ENCODE results near the gene ANO3. TPM values are rescaled to one million over a fixed set of nuclear protein-coding genes. Genes with fewer than 3 reads are reported as not detected.

The ANO3 gene
- total RNA-seq, 3 donors from 2014 or later: not detected

DNA sequence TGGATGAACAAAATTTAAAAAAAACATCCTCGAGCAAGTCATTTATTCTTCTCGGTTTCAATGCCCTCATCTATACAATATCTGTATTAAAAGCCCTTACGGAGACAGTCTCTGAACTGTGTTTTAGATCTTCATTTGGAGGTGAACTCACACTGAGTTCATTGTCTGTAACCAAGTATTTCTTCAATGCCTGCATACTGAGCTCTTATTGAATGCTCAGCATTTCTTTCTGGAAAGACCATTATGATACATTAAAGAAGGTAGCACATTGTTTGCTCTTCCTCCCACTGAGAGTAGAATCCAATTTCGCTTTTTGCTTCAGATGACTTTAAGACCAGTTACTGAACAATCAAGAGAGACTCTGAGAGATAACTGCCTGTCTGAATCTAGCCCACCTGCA is 1.7 kb upstream of the ANO3 start:
- Mint-ChIP-seq H3K36me3 (ENCODE audit: insufficient read depth) (no peaks in the 10 kb centered on the region), H3K4me3 (no peak overlapping the region), H3K27me3 (ENCODE audit: low read depth) (peaks cover 17% of the 10 kb centered on the region), H3K4me1 (ENCODE audit: low read depth) (no peaks in the 10 kb centered on the region), H3K9me3 (peaks cover 4% of the 10 kb centered on the region)
- DNase-seq (no peak), ATAC-seq (no peak)

DNA sequence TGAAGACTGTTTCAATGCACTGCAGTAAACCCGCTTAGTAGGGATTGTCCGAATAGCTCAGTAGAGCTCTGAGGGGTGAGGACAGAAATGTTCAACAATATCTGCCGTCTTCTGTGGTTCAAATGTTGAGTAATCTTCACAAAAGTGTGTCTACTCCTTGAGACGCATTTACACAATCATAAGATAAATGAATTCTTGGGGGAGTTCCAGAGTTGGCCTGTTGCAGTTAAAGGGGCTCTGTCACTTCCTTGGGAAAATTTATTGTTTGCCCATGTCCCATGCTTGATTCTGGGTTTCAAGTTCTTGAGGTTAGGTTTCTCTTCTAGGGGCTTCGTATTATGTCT is 614 bp downstream of the ANO3 start:
- no peak for ATAC-seq
- no peak overlapping the region for H3K4me3 Mint-ChIP-seq
- H3K4me1 Mint-ChIP-seq (ENCODE audit: low read depth): no peaks in the 10 kb centered on the region
- no peak for DNase-seq
- peaks cover 17% of the 10 kb centered on the region for H3K27me3 Mint-ChIP-seq (ENCODE audit: low read depth)
- H3K36me3 Mint-ChIP-seq (ENCODE audit: insufficient read depth): no peaks in the 10 kb centered on the region
- H3K9me3 Mint-ChIP-seq: peaks cover 4% of the 10 kb centered on the region

DNA sequence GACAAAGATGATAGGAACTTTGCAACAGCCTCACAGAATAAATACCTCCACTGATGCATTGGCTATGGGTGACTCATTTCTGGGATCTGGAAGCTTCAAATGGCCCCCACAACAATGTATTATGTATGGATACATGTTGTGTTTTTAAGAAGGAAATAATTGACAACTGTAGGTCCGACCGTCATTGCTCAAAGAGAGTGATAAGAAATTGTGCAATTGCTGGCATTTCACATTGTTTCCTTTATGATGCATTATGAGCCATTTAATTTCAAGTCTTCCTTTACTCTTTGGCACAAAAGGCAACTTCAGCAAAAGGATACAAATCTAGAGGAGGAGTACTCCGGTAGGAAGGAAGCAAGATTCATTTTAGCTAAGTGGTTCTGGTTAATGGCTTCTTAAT is 2.0 kb downstream of the ANO3 start:
- H3K4me1 Mint-ChIP-seq (ENCODE audit: low read depth): no peaks in the 10 kb centered on the region
- H3K9me3 Mint-ChIP-seq: peaks cover 4% of the 10 kb centered on the region
- DNase-seq (no peak), ATAC-seq (no peak)
- no peaks in the 10 kb centered on the region for H3K36me3 Mint-ChIP-seq (ENCODE audit: insufficient read depth)
- no peak overlapping the region for H3K4me3 Mint-ChIP-seq
- H3K27me3 Mint-ChIP-seq (ENCODE audit: low read depth): peaks cover 17% of the 10 kb centered on the region

DNA sequence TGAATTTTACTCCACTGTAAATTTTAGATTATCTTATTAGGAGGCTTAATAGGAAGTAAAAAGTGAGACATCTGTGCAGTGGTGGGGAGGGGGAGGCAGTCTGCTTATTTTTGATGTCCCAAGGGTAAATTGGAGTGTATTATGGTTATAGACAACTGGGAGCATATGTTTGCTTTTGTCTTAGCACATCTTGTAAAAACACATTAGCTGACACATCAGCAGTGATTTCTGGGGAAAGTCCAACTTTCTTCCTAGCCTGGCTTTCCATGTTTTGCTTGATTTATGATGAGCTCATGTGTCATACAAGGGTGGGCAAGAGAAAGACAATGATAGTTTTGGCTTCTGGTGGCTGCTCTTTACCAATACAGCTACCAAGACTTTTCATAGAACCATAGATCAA is 4.0 kb downstream of the ANO3 start:
- no peaks in the 10 kb centered on the region for H3K4me1 Mint-ChIP-seq (ENCODE audit: low read depth)
- peaks cover 15% of the 10 kb centered on the region for H3K27me3 Mint-ChIP-seq (ENCODE audit: low read depth)
- ATAC-seq (no peak), DNase-seq (no peak)
- H3K4me3 Mint-ChIP-seq: no peak overlapping the region
- H3K36me3 Mint-ChIP-seq (ENCODE audit: insufficient read depth): no peaks in the 10 kb centered on the region
- H3K9me3 Mint-ChIP-seq: no peaks in the 10 kb centered on the region

DNA sequence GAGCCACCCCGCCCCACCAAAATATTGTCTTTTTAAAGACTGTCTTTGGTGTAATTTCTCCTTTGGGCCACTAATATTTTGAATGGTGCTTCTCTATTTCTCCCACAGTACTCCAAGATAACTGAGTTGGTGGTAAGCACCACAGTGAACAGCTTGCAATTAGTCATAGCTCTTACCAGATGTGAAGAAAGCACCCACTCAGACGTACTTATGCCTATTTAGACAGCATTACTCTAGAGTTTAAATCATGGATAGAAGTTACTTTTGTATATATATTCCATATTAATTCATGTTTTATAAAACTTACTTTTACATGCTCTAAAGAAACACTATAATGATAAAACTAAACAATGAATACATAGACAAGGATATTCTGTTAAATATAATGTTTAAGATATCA is 12.7 kb downstream of the ANO3 start:
- Mint-ChIP-seq H3K36me3 (ENCODE audit: insufficient read depth) (no peaks in the 10 kb centered on the region), H3K4me3 (no peak overlapping the region), H3K27me3 (ENCODE audit: low read depth) (no peaks in the 10 kb centered on the region), H3K4me1 (ENCODE audit: low read depth) (no peaks in the 10 kb centered on the region), H3K9me3 (no peaks in the 10 kb centered on the region)
- DNase-seq: no peak
- no peak for ATAC-seq

DNA sequence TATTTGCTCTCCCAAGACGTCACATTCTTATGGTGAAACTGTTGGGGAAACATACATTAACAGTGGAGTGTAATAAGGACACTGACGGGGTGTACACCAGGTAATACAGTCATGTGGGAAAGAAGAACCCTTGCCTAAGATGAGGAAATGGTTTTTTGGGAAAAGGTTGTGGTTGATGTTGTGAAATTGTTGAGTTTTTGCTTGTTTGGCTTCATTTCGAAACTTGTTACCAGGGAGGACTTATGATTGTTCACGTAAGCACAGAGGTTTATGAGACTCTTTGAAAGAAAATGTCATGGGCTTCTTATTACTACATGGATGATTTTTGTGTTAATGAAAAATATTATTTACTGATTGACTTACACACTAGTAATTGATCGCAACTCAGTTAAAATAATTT is 16.8 kb downstream of the ANO3 start:
- no peak overlapping the region for H3K4me3 Mint-ChIP-seq
- ATAC-seq (no peak), DNase-seq (no peak)
- H3K27me3 Mint-ChIP-seq (ENCODE audit: low read depth): no peaks in the 10 kb centered on the region
- H3K4me1 Mint-ChIP-seq (ENCODE audit: low read depth): no peaks in the 10 kb centered on the region
- H3K9me3 Mint-ChIP-seq: peaks cover 4% of the 10 kb centered on the region
- H3K36me3 Mint-ChIP-seq (ENCODE audit: insufficient read depth): no peaks in the 10 kb centered on the region

DNA sequence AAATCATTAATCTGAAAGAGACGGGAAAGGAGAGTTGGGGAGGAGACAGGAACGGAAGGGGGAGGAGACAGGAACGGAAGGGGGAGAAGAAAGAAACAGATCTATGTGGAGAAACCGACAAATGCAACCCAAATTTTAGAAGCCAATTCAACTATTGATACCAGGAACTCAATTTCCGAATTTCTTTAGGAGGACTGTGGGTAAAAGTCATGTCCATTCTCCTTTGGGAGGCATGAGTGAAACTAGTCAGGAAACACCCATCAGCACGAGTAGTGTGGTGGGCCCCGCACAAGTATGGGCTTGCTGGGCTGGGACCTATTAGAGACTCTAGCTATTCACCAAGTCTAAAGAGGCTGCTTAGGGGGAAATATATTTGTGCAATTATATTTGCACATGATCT is 18.1 kb downstream of the ANO3 start:
- Mint-ChIP-seq H3K9me3 (peaks cover 4% of the 10 kb centered on the region), H3K4me3 (no peak overlapping the region), H3K36me3 (ENCODE audit: insufficient read depth) (no peaks in the 10 kb centered on the region), H3K27me3 (ENCODE audit: low read depth) (no peaks in the 10 kb centered on the region), H3K4me1 (ENCODE audit: low read depth) (no peaks in the 10 kb centered on the region)
- DNase-seq: no peak
- ATAC-seq: no peak

DNA sequence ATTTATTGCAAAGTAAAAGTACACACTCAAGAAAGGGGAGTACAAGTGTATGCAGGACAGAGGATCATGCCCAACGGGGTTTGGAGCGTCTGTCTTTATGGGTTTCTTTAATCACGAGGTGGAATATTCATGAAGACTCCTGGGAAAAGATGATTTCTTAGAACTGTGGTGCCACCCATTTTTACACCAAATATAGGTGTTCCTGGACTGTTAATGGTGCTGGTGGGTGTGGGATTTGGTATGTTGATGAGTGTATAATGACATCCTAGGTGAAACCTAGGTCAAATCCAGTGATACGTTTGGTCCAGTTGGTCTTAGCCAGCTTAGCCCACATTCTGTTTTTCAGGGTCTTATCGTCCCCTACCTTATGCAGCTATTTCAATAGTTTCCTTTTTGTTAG is 21.1 kb downstream of the ANO3 start:
- no peaks in the 10 kb centered on the region for H3K27me3 Mint-ChIP-seq (ENCODE audit: low read depth)
- no peaks in the 10 kb centered on the region for H3K4me1 Mint-ChIP-seq (ENCODE audit: low read depth)
- no peak for DNase-seq
- no peaks in the 10 kb centered on the region for H3K36me3 Mint-ChIP-seq (ENCODE audit: insufficient read depth)
- peaks cover 4% of the 10 kb centered on the region for H3K9me3 Mint-ChIP-seq
- ATAC-seq: no peak
- H3K4me3 Mint-ChIP-seq: no peak overlapping the region

DNA sequence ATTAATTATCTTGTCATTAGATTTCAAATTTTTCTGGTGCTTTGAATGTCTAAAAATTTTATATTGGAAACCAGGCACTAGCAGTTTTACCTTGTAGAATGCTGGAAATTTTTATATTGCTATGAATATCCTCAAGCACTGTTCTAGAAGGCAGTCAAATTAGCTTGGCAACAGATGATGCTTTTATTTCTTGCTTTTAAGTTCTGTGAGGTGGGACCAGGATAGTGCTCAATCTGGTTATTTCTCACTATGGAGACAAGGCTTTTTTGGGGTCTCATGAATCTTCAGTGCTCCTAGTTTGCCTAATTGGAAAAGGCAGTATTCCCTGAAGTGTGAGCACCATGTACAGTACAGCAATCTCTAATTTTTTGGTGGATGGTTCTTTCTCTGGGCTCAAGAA is 27.1 kb downstream of the ANO3 start:
- DNase-seq (no peak), ATAC-seq (no peak)
- H3K4me3 Mint-ChIP-seq: no peak overlapping the region
- no peaks in the 10 kb centered on the region for H3K27me3 Mint-ChIP-seq (ENCODE audit: low read depth)
- peaks cover 4% of the 10 kb centered on the region for H3K9me3 Mint-ChIP-seq
- H3K4me1 Mint-ChIP-seq (ENCODE audit: low read depth): no peaks in the 10 kb centered on the region
- H3K36me3 Mint-ChIP-seq (ENCODE audit: insufficient read depth): no peaks in the 10 kb centered on the region

DNA sequence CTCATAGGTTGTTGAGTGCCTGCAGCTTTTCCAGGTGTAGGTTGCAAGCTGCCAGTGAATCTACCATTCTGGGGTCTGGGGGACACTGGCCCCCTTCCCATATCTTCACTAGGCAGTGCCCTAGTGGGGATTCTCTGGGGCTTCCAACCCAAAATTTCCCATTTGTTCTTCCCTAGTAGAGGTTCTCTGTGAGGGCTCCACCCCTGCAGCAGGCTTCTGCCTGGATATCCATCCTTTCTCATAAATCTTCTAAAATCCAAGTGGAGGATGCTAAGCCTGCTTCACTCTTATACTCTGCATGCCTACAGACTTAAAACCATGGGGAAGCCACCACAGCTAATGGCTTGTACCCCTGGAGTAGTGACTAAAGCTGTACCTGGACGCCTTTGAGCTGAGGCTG is 33.4 kb downstream of the ANO3 start:
- H3K27me3 Mint-ChIP-seq (ENCODE audit: low read depth): no peaks in the 10 kb centered on the region
- DNase-seq (no peak), ATAC-seq (no peak)
- H3K9me3 Mint-ChIP-seq: peaks cover 19% of the 10 kb centered on the region
- no peak overlapping the region for H3K4me3 Mint-ChIP-seq
- no peaks in the 10 kb centered on the region for H3K36me3 Mint-ChIP-seq (ENCODE audit: insufficient read depth)
- H3K4me1 Mint-ChIP-seq (ENCODE audit: low read depth): no peaks in the 10 kb centered on the region

DNA sequence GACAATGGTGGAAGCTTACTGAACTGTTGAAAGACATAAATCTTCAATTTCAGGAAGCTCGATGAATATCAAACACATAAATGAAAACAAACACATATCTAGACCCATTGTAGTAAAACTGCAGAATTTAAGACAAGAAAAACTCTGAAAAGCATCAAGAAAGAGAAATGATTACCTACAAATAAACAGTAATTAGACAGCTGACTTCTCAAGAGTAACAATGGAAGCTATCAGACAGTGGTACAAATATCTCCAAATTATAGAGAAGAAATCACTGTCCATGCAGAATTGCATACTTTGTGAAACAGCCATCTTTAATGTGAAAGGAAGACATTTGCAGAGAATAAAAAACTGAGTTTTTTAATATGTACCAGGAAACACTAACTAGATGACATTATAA is 45.7 kb downstream of the ANO3 start:
- H3K4me3 Mint-ChIP-seq: no peak overlapping the region
- DNase-seq: no peak
- H3K9me3 Mint-ChIP-seq: peaks cover 26% of the 10 kb centered on the region
- no peaks in the 10 kb centered on the region for H3K4me1 Mint-ChIP-seq (ENCODE audit: low read depth)
- no peaks in the 10 kb centered on the region for H3K36me3 Mint-ChIP-seq (ENCODE audit: insufficient read depth)
- H3K27me3 Mint-ChIP-seq (ENCODE audit: low read depth): no peaks in the 10 kb centered on the region
- ATAC-seq: no peak

DNA sequence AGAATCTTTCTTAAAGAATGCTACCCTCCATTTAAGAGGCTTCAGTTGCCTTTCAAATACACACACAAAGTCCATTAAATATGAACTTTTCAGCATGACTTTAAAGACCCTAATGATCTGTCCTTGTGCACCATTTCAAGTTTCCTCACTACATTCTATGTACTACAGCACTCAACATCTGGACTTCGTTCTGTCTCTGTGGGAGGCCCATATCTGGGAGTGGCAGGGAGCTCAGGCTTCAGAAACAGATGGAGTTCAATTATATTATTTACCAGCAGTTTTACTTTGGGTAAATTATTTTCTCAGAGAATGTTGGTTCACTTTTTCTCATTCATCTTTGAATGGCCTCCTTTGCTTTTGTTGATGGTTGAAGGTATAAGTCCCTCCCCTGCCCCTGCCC is 67.4 kb downstream of the ANO3 start:
- Mint-ChIP-seq H3K9me3 (peaks cover 14% of the 10 kb centered on the region), H3K36me3 (ENCODE audit: insufficient read depth) (no peaks in the 10 kb centered on the region), H3K4me1 (ENCODE audit: low read depth) (no peaks in the 10 kb centered on the region), H3K27me3 (ENCODE audit: low read depth) (no peaks in the 10 kb centered on the region), H3K4me3 (no peak overlapping the region)
- DNase-seq: no peak
- no peak for ATAC-seq

DNA sequence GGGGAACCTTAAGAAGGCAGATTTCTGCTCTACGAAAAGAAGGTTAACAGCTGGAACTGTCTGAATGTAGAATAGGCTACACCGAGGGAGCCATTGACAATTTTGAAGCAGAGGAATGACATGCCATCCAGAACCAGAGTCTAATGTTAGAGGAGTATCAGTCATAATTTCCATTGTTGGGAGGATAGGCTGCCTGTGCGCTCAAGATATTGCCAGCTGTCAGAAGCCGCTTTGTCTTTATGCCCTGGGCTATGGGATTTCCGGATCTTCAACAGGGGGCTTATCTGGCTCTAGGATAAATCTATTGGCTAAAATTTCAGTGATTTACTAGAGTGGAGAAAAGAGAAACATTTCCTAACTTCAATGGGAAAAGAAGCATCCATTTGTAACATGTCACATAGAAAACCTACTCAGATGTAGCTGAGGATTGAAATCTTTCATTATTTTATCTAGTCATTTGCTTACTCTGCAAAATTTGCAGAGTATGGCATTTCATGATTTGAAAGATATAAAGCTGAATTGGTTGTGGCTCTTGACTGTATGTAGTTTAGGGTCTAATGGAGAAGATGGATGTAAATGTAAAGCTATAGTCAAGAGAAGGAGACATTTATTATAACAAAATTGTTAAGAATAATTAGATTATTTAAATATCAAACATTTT is 78.9 kb downstream of the ANO3 start:
- Mint-ChIP-seq H3K36me3 (ENCODE audit: insufficient read depth) (no peaks in the 10 kb centered on the region), H3K27me3 (ENCODE audit: low read depth) (no peaks in the 10 kb centered on the region), H3K9me3 (peaks cover 10% of the 10 kb centered on the region), H3K4me1 (ENCODE audit: low read depth) (no peaks in the 10 kb centered on the region), H3K4me3 (no peak overlapping the region)
- no peak for DNase-seq
- no peak for ATAC-seq

DNA sequence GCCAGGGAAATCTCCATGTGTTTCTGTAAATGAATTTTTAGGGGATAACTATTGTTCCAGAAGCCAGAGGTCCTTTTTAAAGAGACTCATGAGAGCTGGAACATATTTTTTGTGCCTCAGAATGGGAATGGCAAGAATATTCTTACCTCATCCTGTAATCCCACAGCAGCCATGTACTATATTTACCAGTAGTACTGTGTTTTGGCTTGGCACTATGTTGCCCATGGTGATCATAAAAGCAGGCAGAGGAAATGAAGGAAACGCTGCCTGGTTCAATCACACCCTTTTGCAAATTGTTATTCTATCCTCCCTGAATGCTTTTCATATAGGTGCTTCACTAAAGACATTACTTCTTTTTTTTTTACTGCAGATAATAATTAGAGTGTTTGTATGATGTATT is 81.0 kb downstream of the ANO3 start:
- Mint-ChIP-seq H3K27me3 (ENCODE audit: low read depth) (no peaks in the 10 kb centered on the region), H3K36me3 (ENCODE audit: insufficient read depth) (no peaks in the 10 kb centered on the region), H3K4me3 (no peak overlapping the region), H3K4me1 (ENCODE audit: low read depth) (no peaks in the 10 kb centered on the region), H3K9me3 (peaks cover 8% of the 10 kb centered on the region)
- ATAC-seq (no peak), DNase-seq (no peak)

DNA sequence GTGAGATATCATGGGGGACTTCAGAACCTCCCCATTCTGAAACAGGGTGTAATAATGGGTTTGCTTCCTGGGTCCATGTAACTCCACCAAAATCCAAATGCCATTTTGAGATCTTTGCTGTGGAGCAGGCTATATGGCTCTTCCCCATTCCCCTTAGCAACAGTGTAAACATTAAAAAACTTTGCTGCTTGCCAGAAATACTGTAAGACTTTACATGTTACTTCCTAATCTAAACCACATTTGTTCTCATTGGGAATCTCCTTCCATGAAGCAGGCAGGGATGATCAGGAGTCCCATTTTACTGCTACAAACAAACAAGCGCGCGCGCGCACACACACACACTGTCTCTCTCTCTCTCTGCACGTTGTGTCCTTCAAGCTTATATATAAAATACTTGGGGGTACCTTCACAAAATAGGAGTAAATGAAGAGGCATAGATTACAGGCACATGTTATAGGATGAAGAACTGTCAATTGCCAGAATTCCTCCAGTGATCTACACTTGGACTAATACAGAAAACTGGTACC is 86.5 kb downstream of the ANO3 start:
- no peak for ATAC-seq
- Mint-ChIP-seq H3K4me1 (ENCODE audit: low read depth) (no peaks in the 10 kb centered on the region), H3K36me3 (ENCODE audit: insufficient read depth) (no peaks in the 10 kb centered on the region), H3K27me3 (ENCODE audit: low read depth) (no peaks in the 10 kb centered on the region), H3K9me3 (peaks cover 8% of the 10 kb centered on the region), H3K4me3 (no peak overlapping the region)
- DNase-seq: no peak

DNA sequence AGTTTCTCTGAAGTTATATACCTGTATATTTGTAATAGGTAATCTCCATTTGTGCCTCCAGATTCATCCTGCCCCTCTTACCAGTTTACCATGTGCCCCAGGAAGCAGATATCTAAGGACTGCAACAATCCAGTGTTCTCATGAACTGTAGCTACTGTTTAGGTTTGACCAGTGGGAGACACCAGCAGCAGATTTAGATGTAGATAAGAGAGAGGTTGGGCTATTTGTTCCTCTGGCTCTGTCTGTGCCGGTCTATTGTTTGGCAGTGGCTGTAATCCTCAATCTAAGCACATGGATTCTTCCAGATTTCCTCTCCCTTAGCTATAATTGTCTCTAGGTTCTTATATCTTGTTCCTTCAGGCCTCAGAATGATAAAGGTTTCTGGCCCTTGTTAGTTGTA is 88.4 kb downstream of the ANO3 start:
- DNase-seq (no peak), ATAC-seq (no peak)
- Mint-ChIP-seq H3K9me3 (peaks cover 8% of the 10 kb centered on the region), H3K27me3 (ENCODE audit: low read depth) (no peaks in the 10 kb centered on the region), H3K4me1 (ENCODE audit: low read depth) (no peaks in the 10 kb centered on the region), H3K36me3 (ENCODE audit: insufficient read depth) (no peaks in the 10 kb centered on the region), H3K4me3 (no peak overlapping the region)
